ENCODE results near the gene SLC45A2. TPM values are rescaled to one million over a fixed set of nuclear protein-coding genes. Genes with fewer than 3 reads are reported as not detected.

The SLC45A2 gene
- total RNA-seq, 2 donors from 2014 or later, result 0.32 TPM; not detected in 1

DNA sequence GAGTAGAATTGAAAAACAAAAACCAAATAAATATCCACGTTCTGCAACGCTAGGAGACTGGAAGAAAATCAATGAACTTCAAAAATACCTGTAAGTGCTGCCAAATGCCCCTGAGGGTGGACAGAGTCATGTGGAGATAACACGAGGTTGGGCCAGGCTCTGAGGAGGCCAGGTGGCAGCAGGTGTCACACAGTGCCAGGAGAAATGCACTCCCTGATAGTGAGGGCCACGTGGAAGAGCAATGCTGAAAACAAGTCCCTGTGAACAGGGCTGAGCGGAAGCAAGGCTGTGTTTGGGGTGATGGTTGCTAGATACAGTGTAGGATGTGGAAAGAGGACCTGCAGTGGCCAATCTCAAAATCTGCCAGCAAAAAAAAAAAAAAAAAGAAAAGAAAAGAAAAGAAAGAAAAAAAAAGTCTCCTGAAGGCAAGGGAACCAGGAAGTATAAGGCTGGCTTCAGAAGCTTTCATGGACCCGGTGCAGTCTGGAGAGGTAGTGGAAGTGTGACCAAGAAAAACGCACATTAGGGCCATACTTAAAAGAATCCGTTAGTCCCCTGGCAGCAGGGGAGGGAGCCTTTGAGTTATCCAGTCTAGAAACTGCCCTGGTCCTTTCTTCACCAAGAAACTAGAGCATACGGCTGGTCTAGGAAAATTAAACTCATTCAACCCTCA, 41.7 kb upstream of the SLC45A2 start:
- no peak overlapping the region for H3K9ac ChIP-seq (ENCODE audit: low read depth in 2 of 2, low read length in 2 of 2)
- TF ChIP-seq, protein P1, sequence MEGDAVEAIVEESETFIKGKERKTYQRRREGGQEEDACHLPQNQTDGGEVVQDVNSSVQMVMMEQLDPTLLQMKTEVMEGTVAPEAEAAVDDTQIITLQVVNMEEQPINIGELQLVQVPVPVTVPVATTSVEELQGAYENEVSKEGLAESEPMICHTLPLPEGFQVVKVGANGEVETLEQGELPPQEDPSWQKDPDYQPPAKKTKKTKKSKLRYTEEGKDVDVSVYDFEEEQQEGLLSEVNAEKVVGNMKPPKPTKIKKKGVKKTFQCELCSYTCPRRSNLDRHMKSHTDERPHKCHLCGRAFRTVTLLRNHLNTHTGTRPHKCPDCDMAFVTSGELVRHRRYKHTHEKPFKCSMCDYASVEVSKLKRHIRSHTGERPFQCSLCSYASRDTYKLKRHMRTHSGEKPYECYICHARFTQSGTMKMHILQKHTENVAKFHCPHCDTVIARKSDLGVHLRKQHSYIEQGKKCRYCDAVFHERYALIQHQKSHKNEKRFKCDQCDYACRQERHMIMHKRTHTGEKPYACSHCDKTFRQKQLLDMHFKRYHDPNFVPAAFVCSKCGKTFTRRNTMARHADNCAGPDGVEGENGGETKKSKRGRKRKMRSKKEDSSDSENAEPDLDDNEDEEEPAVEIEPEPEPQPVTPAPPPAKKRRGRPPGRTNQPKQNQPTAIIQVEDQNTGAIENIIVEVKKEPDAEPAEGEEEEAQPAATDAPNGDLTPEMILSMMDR (IDR thresholded peaks at IDR 0.05), result no peak
- DNase-seq, result no peak

DNA sequence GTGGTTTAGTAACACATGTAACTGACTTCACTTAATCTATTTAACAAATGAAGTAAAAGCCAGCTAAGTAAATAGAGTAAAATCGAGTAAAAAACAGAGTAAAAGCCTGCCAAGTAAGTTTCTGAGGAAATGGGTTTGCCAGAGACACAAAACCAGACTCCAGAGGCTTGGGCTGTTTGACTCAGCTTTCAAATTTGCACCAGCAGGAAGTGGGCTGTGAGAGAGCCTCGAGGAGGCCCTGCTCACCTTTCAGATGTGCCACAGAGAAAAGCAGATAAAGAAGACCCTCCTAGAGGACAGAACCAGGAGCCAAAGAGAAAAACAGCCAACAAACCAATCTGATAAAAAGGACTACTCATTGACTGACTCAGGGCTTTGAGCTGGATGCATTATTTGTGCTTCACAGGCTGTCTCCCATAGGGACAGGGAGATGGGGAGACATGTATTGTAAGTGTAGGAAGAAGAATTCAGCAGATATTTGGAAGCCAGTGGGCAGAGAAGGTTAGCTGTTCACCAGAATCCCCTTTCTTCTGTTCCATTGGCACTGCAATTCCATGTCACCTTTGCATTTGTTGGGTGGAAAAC, 37.7 kb upstream of the SLC45A2 start:
- no peak for DNase-seq
- H3K9ac ChIP-seq (ENCODE audit: low read depth in 2 of 2, low read length in 2 of 2), result no peak overlapping the region

More for the DNA sequence above, 41.7 kb upstream of the SLC45A2 start:
- intact Hi-C loops (cut with DNase I), result no loop called here
- Histone ChIP-seq H3K4me1 (no peaks in the 10 kb centered on the region), H3K4me3 (no peak overlapping the region), H3K9me3 (no peaks in the 10 kb centered on the region), H3K27me3 (no peaks in the 10 kb centered on the region), H3K27ac (no peak overlapping the region), H3K36me3 (no peaks in the 10 kb centered on the region)

DNA sequence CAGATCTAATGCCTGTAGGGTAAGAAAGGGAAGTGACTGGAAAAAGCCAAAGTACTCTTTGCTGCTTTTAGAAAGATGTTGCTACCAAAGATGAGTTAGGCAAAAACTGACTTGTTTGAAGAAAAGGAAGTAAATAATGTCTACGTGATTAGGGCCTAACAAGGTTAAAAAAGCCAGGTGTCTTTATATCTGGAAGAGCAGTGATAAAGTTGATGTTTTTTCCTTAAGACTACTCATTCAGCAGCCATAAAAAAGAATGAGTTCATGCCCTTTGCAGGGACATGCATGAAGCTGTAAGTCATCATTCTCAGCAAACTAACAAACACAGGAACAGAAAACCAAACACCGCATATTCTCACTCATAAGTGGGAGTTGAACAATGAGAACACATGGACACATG, 36.8 kb upstream of the SLC45A2 start:
- no peaks in the 10 kb centered on the region for H3K4me1 ChIP-seq
- no peak overlapping the region for H3K9ac ChIP-seq (ENCODE audit: low read depth in 2 of 2, low read length in 2 of 2)
- no peak for DNase-seq
- TF ChIP-seq, protein P1 (IDR thresholded peaks at IDR 0.05), result no peak
- no peaks in the 10 kb centered on the region for H3K36me3 ChIP-seq
- H3K27ac ChIP-seq, result no peak overlapping the region
- no peak overlapping the region for H3K4me3 ChIP-seq
- H3K27me3 ChIP-seq, result no peaks in the 10 kb centered on the region
- intact Hi-C loops (cut with DNase I), result no loop called here
- H3K9me3 ChIP-seq, result no peaks in the 10 kb centered on the region

More for the DNA sequence above, 37.7 kb upstream of the SLC45A2 start:
- Histone ChIP-seq H3K27me3 (no peaks in the 10 kb centered on the region), H3K4me3 (no peak overlapping the region), H3K9me3 (no peaks in the 10 kb centered on the region), H3K4me1 (no peaks in the 10 kb centered on the region), H3K36me3 (no peaks in the 10 kb centered on the region), H3K27ac (no peak overlapping the region)
- intact Hi-C loops (cut with DNase I), result no loop called here
- TF ChIP-seq, protein P1 (IDR thresholded peaks at IDR 0.05), result no peak

DNA sequence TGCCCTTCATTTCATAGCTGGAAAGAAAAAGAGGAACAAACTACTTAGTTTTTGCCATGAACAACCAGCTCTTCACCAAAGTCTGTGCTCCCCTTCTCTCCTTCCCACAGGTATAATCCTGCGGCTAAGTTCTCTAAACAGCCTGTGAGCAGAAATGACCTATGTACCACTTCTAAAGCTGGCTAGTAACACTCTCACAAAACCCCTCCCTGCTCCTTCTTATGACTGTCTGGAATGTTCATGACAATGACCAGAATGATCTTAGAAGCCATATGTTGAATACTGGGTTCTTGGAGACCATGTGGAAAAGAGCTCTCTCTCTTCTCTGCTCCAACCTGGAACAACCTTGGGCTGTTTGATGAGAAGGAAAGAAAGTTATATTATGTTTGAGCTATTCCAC, 36.2 kb upstream of the SLC45A2 start:
- H3K4me3 ChIP-seq, result no peak overlapping the region
- no peak overlapping the region for H3K27ac ChIP-seq
- no peaks in the 10 kb centered on the region for H3K27me3 ChIP-seq
- H3K9ac ChIP-seq (ENCODE audit: low read depth in 2 of 2, low read length in 2 of 2), result no peak overlapping the region
- H3K9me3 ChIP-seq, result no peaks in the 10 kb centered on the region
- DNase-seq, result no peak
- no peaks in the 10 kb centered on the region for H3K36me3 ChIP-seq
- TF ChIP-seq, protein P1 (IDR thresholded peaks at IDR 0.05), result no peak
- intact Hi-C loops (cut with DNase I), result no loop called here
- H3K4me1 ChIP-seq, result no peaks in the 10 kb centered on the region

DNA sequence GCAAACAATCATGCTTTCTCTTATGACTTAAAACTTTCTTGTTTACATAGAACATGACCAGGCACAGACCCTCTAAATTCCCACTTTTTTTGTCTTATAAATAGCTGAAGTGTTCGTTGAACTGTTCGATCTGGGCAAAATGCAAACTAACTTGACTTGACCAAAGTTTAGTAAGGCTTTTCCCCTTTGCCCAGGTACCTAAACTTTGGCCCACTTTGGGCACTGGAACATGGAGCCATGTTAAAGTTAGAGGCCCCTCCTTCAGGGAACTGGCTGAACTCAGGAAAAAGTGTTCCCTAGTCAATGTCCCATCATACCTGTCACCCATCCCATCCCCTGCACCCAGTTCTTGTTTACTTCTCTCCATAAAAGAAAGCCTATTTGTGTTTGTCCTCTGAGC, 32.8 kb upstream of the SLC45A2 start:
- no peak overlapping the region for H3K27ac ChIP-seq
- DNase-seq, result no peak
- no peaks in the 10 kb centered on the region for H3K4me1 ChIP-seq
- TF ChIP-seq, protein P1 (IDR thresholded peaks at IDR 0.05), result no peak
- H3K36me3 ChIP-seq, result no peaks in the 10 kb centered on the region
- no peak overlapping the region for H3K9ac ChIP-seq (ENCODE audit: low read depth in 2 of 2, low read length in 2 of 2)
- H3K4me3 ChIP-seq, result no peak overlapping the region
- no peaks in the 10 kb centered on the region for H3K27me3 ChIP-seq
- H3K9me3 ChIP-seq, result no peaks in the 10 kb centered on the region
- intact Hi-C loops (cut with DNase I), result no loop called here

Data from colonic mucosa (tissue), 4 donors.